Memory B cell (primary cell): ENCODE results near the gene NTMT2.

Source experiments
- ATAC-seq: fragments of 150-1000 bp; cut with Tn5 transposase; 2 replicates; pipeline ENCODE4 v1.10.0; 2021; ENCODE audit warnings: low read depth, mild to moderate bottlenecking, moderate library complexity
- DNase-seq, 2 donors: peaks; one replicate each; pipeline ENCODE4 v3.0.0; 2022; ENCODE audit warnings: low spot score in 2 of 2
- H3K27ac Mint-ChIP-seq: one replicate; pipeline ENCODE4 v1.8.0; 2022; ENCODE audit warnings: mild to moderate bottlenecking, moderate library complexity, mixed read lengths
- H3K27me3 Mint-ChIP-seq: one replicate; pipeline ENCODE4 v1.8.0; 2022; ENCODE audit warnings: mixed read lengths
- H3K36me3 Mint-ChIP-seq: one replicate; pipeline ENCODE4 v1.8.0; 2022; ENCODE audit warnings: mild to moderate bottlenecking, mixed read lengths
- H3K4me1 Mint-ChIP-seq: one replicate; pipeline ENCODE4 v1.8.0; 2022; ENCODE audit warnings: mixed read lengths
- H3K4me3 Mint-ChIP-seq: one replicate; pipeline ENCODE4 v1.8.0; 2022; ENCODE audit warnings: mild to moderate bottlenecking, moderate library complexity, mixed read lengths
- H3K9me3 Mint-ChIP-seq: one replicate; pipeline ENCODE4 v1.8.0; 2022; ENCODE audit warnings: mixed read lengths

Gene NTMT2

GRCh38 chr1:170140371-170140770 is 5.4 kb upstream of the NTMT2 start:
- Mint-ChIP-seq H3K9me3 (peaks cover 7% of the 10 kb centered on the region), H3K27me3 (peaks cover 7% of the 10 kb centered on the region), H3K27ac (no peak overlapping the region), H3K4me3 (no peak overlapping the region), H3K36me3 (no peaks in the 10 kb centered on the region), H3K4me1 (no peaks in the 10 kb centered on the region)
- ATAC-seq (no peak), DNase-seq (no peak)

- H3K27ac Mint-ChIP-seq: no peak overlapping the region
- H3K4me3 Mint-ChIP-seq: no peak overlapping the region
- peaks cover 7% of the 10 kb centered on the region for H3K9me3 Mint-ChIP-seq
Observed at GRCh38 chr1:170145061-170145460, 698 bp upstream of the NTMT2 start.

GRCh38 chr1:170146720-170147263 is 1.0 kb downstream of the NTMT2 start:
- DNase-seq (no peak), ATAC-seq (no peak)
- Mint-ChIP-seq H3K4me3 (no peak overlapping the region), H3K36me3 (no peaks in the 10 kb centered on the region), H3K27me3 (peaks cover 7% of the 10 kb centered on the region), H3K27ac (no peak overlapping the region), H3K9me3 (peaks cover 7% of the 10 kb centered on the region), H3K4me1 (no peaks in the 10 kb centered on the region)

More at GRCh38 chr1:170145061-170145460, 698 bp upstream of the NTMT2 start:
- DNase-seq: no peak
- no peak for ATAC-seq
- no peaks in the 10 kb centered on the region for H3K36me3 Mint-ChIP-seq
- no peaks in the 10 kb centered on the region for H3K4me1 Mint-ChIP-seq
- peaks cover 6% of the 10 kb centered on the region for H3K27me3 Mint-ChIP-seq

GRCh38 chr1:170149241-170149640 is 3.5 kb downstream of the NTMT2 start:
- Mint-ChIP-seq H3K9me3 (peaks cover 6% of the 10 kb centered on the region), H3K36me3 (peaks cover 2% of the 10 kb centered on the region), H3K4me3 (no peak overlapping the region), H3K27ac (no peak overlapping the region), H3K4me1 (no peaks in the 10 kb centered on the region), H3K27me3 (peaks cover 7% of the 10 kb centered on the region)
- DNase-seq (no peak), ATAC-seq (no peak)

GRCh38 chr1:170150016-170150415 is 4.3 kb downstream of the NTMT2 start:
- H3K4me3 Mint-ChIP-seq: no peak overlapping the region
- DNase-seq: no peak
- peaks cover 5% of the 10 kb centered on the region for H3K9me3 Mint-ChIP-seq

GRCh38 chr1:170150921-170151320 is 5.2 kb downstream of the NTMT2 start:
- ATAC-seq (no peak), DNase-seq (no peak)
- Mint-ChIP-seq H3K9me3 (peaks cover 7% of the 10 kb centered on the region), H3K27ac (no peak overlapping the region), H3K36me3 (peaks cover 2% of the 10 kb centered on the region), H3K4me1 (no peaks in the 10 kb centered on the region), H3K27me3 (peaks cover 2% of the 10 kb centered on the region), H3K4me3 (no peak overlapping the region)

More at GRCh38 chr1:170150016-170150415, 4.3 kb downstream of the NTMT2 start:
- no peaks in the 10 kb centered on the region for H3K4me1 Mint-ChIP-seq
- no peak overlapping the region for H3K27ac Mint-ChIP-seq
- ATAC-seq: no peak
- peaks cover 2% of the 10 kb centered on the region for H3K27me3 Mint-ChIP-seq
- peaks cover 2% of the 10 kb centered on the region for H3K36me3 Mint-ChIP-seq

GRCh38 chr1:170153417-170153816 is 7.7 kb downstream of the NTMT2 start:
- no peak for DNase-seq

GRCh38 chr1:170155055-170155454 is 9.3 kb downstream of the NTMT2 start:
- Mint-ChIP-seq H3K4me3 (no peak overlapping the region), H3K27ac (no peak overlapping the region), H3K9me3 (peaks cover 7% of the 10 kb centered on the region), H3K36me3 (peaks cover 2% of the 10 kb centered on the region), H3K4me1 (no peaks in the 10 kb centered on the region), H3K27me3 (peaks cover 4% of the 10 kb centered on the region)
- ATAC-seq (no peak), DNase-seq (no peak)

More at GRCh38 chr1:170153417-170153816, 7.7 kb downstream of the NTMT2 start:
- Mint-ChIP-seq H3K4me3 (no peak overlapping the region), H3K27ac (no peak overlapping the region), H3K27me3 (peaks cover 2% of the 10 kb centered on the region), H3K4me1 (no peaks in the 10 kb centered on the region), H3K36me3 (peaks cover 2% of the 10 kb centered on the region), H3K9me3 (peaks cover 7% of the 10 kb centered on the region)
- ATAC-seq: no peak

GRCh38 chr1:170156594-170156993 is 10.8 kb downstream of the NTMT2 start:
- no peak overlapping the region for H3K27ac Mint-ChIP-seq
- no peak overlapping the region for H3K4me3 Mint-ChIP-seq
- ATAC-seq (no peak), DNase-seq (no peak)
- peaks cover 2% of the 10 kb centered on the region for H3K36me3 Mint-ChIP-seq
- H3K27me3 Mint-ChIP-seq: peaks cover 3% of the 10 kb centered on the region
- H3K4me1 Mint-ChIP-seq: no peaks in the 10 kb centered on the region
- H3K9me3 Mint-ChIP-seq: peaks cover 7% of the 10 kb centered on the region

- H3K36me3 Mint-ChIP-seq: peaks cover 2% of the 10 kb centered on the region
- ATAC-seq (no peak), DNase-seq (no peak)
- no peaks in the 10 kb centered on the region for H3K4me1 Mint-ChIP-seq
- no peak overlapping the region for H3K4me3 Mint-ChIP-seq
- H3K9me3 Mint-ChIP-seq: peaks cover 7% of the 10 kb centered on the region
- H3K27ac Mint-ChIP-seq: no peak overlapping the region
- peaks cover 3% of the 10 kb centered on the region for H3K27me3 Mint-ChIP-seq
Observed at GRCh38 chr1:170157820-170158219, 12.1 kb downstream of the NTMT2 start.

GRCh38 chr1:170162459-170163246 is 16.9 kb downstream of the NTMT2 start:
- H3K9me3 Mint-ChIP-seq: no peaks in the 10 kb centered on the region

GRCh38 chr1:170164103-170164763 is 18.5 kb downstream of the NTMT2 start:
- H3K36me3 Mint-ChIP-seq: no peaks in the 10 kb centered on the region
- H3K27ac Mint-ChIP-seq: no peak overlapping the region
- no peaks in the 10 kb centered on the region for H3K9me3 Mint-ChIP-seq
- peaks cover 3% of the 10 kb centered on the region for H3K27me3 Mint-ChIP-seq
- ATAC-seq (peak; percentile 37), DNase-seq (no peak)
- no peaks in the 10 kb centered on the region for H3K4me1 Mint-ChIP-seq
- no peak overlapping the region for H3K4me3 Mint-ChIP-seq

More at GRCh38 chr1:170162459-170163246, 16.9 kb downstream of the NTMT2 start:
- H3K4me1 Mint-ChIP-seq: no peaks in the 10 kb centered on the region
- ATAC-seq (no peak), DNase-seq (no peak)
- peaks cover 3% of the 10 kb centered on the region for H3K27me3 Mint-ChIP-seq
- no peak overlapping the region for H3K27ac Mint-ChIP-seq
- H3K36me3 Mint-ChIP-seq: no peaks in the 10 kb centered on the region
- no peak overlapping the region for H3K4me3 Mint-ChIP-seq

GRCh38 chr1:170166518-170167180 is 20.9 kb downstream of the NTMT2 start:
- H3K4me3 Mint-ChIP-seq: no peak overlapping the region
- ATAC-seq: no peak
- H3K27ac Mint-ChIP-seq: no peak overlapping the region
- H3K9me3 Mint-ChIP-seq: peaks cover 5% of the 10 kb centered on the region
- H3K4me1 Mint-ChIP-seq: no peaks in the 10 kb centered on the region
- no peaks in the 10 kb centered on the region for H3K36me3 Mint-ChIP-seq
- no peak for DNase-seq
- no peaks in the 10 kb centered on the region for H3K27me3 Mint-ChIP-seq

GRCh38 chr1:170168265-170168664 is 22.5 kb downstream of the NTMT2 start:
- ATAC-seq (no peak), DNase-seq (no peak)
- no peak overlapping the region for H3K27ac Mint-ChIP-seq
- no peak overlapping the region for H3K4me3 Mint-ChIP-seq
- peaks cover 4% of the 10 kb centered on the region for H3K27me3 Mint-ChIP-seq
- no peaks in the 10 kb centered on the region for H3K4me1 Mint-ChIP-seq
- H3K36me3 Mint-ChIP-seq: no peaks in the 10 kb centered on the region
- H3K9me3 Mint-ChIP-seq: peaks cover 9% of the 10 kb centered on the region
